NCI-H748 (cell line): ENCODE data around the gene FLOT1.

Experiments
- DNase-seq: peaks from one replicate; lab custom pipeline; 2025; ENCODE audit not compliant: unreplicated experiment; lab: John Stamatoyannopoulos, UW

The FLOT1 gene

GRCh38 chr6:30742316-30743098 lies at the start of gene FLOT1:
Gene FLOT1, minus strand, starts transcription at chr6:30742687. Its CDS starts 498 bp downstream, at chr6:30742189.
- peak; percentile 92 for DNase-seq

GRCh38 chr6:30790724-30791383 lies 48.4 kb upstream of the FLOT1 start:
- DNase-seq, result no peak

- DNase-seq, result no peak
Measured at GRCh38 chr6:30789606-30790005, 47.1 kb upstream of the FLOT1 start.

GRCh38 chr6:30787954-30788353 lies 45.5 kb upstream of the FLOT1 start:
- no peak for DNase-seq

GRCh38 chr6:30782425-30783014 lies 40.0 kb upstream of the FLOT1 start:
- DNase-seq, result no peak

- peak; percentile 93 for DNase-seq
Measured at GRCh38 chr6:30781743-30782424, 39.4 kb upstream of the FLOT1 start.

GRCh38 chr6:30781395-30781742 lies 38.9 kb upstream of the FLOT1 start:
- no peak for DNase-seq

- no peak for DNase-seq
Measured at GRCh38 chr6:30780642-30780920, 38.1 kb upstream of the FLOT1 start.

- DNase-seq, result no peak
Measured at GRCh38 chr6:30779850-30780641, 37.6 kb upstream of the FLOT1 start.

- DNase-seq, result no peak
Measured at GRCh38 chr6:30778001-30778635, 35.6 kb upstream of the FLOT1 start.

GRCh38 chr6:30777155-30777485 lies 34.6 kb upstream of the FLOT1 start:
- no peak for DNase-seq

- no peak for DNase-seq
Measured at GRCh38 chr6:30776390-30777154, 34.1 kb upstream of the FLOT1 start.

- DNase-seq, result no peak
Measured at GRCh38 chr6:30775104-30775503, 32.6 kb upstream of the FLOT1 start.

GRCh38 chr6:30774701-30775100 lies 32.2 kb upstream of the FLOT1 start:
- no peak for DNase-seq

- DNase-seq, result no peak
Measured at GRCh38 chr6:30770592-30770991, 28.1 kb upstream of the FLOT1 start.

- no peak for DNase-seq
Measured at GRCh38 chr6:30769853-30770524, 27.5 kb upstream of the FLOT1 start.

- no peak for DNase-seq
Measured at GRCh38 chr6:30769088-30769852, 26.8 kb upstream of the FLOT1 start.

- no peak for DNase-seq
Measured at GRCh38 chr6:30768634-30769087, 26.2 kb upstream of the FLOT1 start.

- no peak for DNase-seq
Measured at GRCh38 chr6:30767944-30768301, 25.4 kb upstream of the FLOT1 start.
